NOMO-1 treated with DMSO at 0.1 percent for 48 hours (cell line): ENCODE data around the gene DHRSX.
"Not testable (repeated sequence)": the region's sequence is repeated elsewhere in the genome, so short reads cannot be mapped to it uniquely, and the experiment has no call there.

Experiments
- DNase-seq: peaks from one replicate; lab custom pipeline; 2025; ENCODE audit not compliant: unreplicated experiment; lab: John Stamatoyannopoulos, UW

DHRSX gene

DNA sequence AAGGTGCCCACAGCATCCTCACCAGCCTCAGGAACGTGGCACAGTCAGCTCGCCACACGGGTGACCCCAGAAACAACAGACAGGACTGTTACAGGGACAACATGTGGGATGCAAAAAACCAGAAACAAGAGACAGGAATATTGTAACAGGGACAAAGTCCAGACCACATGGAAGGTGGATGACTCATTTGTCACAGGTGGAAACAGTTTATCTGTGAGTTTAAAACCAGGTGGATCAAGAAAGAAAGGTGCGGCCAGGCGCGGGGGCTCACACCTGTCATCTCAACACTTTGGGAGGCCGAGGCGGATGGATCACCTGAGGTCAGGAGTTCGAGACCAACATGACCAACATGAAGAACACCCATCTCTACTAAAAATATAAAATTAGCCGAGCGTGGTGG lies 23.5 kb downstream of the DHRSX start:
- DNase-seq = not testable (repeated sequence)

DNA sequence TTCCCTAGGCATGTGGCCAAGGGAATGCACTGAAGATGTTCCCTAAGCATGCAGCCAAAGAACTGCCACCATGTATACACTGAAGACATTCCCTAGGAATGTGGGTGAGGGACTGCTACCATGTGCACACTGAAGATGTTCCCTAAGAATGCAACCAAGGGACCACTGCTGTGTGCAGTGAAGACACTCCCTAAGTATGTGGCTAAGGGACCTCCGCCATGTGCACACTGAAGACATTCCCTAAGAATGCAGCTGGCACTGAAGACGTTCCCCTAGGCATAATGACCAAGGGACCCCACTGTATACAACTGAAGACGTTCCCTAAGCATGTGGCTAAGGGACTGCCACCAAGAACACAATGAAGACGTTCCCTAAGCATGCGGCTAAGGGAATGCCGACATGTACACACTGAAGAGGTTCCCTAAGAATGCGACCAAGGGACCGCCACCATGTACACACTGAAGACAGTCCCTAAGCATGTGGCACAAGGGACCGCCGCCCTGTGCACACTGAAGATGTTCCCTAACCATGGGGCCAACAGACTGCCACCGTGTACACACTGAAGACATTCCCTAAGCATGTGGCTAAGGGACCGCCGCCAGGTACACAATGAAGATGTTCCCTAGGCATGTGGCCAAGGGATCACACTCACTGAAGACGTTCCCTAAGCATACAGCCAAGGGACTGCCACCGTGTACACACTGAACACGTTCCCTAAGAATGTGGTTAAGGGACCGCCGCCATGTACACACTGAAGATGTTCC lies 25.6 kb downstream of the DHRSX start:
- no peak for DNase-seq

DNA sequence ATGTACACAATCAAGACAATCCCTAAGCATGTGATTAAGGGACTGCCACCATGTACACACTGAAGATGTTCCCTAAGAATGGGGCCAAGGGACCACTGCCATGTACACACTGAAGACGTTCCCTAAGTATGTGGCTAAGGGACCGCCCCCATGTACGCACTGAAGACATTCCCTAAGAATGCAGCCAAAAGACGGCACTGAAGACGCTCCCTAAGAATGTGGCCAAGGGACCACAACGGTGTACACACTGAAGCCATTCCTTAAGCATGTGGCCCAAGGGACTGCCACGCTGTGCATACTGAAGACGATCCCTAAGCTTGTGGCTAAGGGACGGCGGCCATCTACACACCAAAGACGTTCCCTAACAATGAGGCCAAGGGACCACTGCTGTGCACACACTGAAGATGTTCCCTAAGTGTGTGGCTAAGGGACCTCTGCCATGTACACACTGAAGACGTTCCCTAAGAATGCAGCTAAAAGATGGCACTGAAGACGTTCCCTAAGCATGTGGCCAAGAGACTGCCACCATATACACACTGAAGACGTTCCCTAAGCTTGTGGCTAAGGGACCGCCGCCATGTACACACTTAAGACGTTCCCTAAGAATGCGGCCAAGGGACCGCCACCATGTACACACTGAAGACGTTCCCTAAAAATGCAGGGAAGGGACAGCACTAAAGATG lies 26.4 kb downstream of the DHRSX start:
- no peak for DNase-seq

DNA sequence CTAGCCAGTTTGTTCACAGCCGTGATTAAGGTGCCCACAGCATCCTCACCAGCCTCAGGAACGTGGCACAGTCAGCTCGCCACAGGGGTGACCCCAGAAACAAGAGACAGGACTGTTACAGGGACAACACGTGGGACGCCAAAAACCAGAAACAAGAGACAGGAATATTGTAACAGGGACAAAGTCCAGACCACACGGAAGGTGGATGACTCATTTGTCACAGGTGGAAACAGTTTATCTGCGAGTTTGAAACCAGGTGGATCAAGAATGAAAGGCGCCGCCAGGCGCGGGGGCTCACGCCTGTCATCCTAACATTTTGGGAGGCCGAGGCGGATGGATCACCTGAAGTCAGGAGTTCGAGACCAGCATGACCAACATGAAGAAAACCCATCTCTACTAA lies 27.7 kb downstream of the DHRSX start:
- DNase-seq = not testable (repeated sequence)

DNA sequence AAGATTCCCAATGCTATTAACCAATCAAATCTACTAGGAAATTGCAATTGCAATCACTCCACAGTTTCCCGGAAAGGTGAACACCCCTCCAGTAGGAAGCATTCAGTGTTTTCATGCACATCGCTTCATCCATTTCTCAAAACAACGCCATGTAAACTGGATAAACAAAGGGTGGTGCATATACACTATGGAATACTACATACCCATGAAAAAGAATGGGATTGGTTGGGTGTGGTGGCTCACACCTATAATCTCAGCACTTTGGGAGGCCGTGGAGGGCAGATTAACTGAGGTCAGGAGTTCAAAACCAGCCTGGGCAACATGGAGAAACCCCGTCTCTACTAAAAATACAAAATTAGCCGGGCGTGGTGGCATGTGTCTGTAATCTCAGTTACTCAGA lies 29.1 kb downstream of the DHRSX start:
- DNase-seq = no peak

DNA sequence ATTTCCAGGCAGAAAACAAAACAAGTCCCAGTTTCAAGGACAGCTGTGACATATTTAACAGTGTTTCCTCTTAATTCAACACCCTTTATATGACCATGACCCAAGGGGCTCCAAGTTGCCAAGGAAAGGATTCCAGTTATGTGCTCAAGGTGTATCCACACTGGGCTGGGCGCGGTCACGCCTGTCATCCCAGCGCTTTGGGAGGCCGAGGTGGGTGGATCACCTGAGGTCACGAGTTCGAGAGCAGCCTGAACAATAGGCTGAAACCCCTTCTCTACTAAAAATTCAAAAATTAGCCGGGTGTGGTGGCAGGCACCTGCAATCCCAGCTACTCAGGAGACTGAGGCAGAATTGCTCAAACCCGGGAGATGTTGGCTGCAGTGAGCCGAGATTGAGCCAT lies 29.6 kb downstream of the DHRSX start:
- DNase-seq = not testable (repeated sequence)

DNA sequence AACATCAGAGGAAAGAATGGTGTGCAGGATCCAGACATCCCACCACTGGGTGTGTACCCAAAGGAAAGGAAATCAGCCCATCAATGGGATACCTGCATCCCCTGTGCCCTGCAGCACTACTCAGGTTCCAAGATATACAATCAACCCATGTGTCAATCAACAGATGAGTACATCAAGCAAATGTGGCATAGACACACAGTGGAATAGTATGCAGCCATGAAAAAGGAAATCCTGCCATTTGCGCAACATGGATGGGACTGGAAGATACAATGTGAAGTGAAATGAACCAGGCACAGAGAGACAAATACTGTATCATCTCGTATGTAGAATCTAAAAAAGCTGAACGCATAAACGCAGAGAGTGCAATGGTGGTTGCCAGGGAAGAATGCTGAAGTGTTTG lies 30.9 kb downstream of the DHRSX start:
- not testable (repeated sequence) for DNase-seq

DNA sequence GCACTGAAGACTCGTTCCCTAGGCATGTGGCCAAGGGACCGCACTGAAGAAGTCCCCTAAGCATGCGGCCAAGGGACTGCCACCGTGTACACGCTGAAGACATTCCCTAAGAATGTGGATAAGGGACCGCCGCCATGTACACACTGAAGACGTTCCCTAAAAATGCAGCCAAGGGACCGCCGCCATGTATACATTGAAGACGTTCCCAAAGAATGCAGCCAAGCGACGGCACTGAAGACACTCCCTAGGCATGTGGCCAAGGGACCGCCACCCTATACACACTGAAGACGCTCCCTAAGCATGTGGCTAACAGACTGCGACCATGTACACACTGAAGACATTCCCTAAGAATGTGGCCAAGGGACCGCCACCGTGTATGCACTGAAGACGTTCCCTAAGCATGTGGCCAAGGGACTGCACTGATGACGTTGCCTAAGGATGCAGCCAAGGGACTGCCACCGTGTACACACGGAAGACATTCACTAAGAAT lies 31.5 kb downstream of the DHRSX start:
- no peak for DNase-seq

DNA sequence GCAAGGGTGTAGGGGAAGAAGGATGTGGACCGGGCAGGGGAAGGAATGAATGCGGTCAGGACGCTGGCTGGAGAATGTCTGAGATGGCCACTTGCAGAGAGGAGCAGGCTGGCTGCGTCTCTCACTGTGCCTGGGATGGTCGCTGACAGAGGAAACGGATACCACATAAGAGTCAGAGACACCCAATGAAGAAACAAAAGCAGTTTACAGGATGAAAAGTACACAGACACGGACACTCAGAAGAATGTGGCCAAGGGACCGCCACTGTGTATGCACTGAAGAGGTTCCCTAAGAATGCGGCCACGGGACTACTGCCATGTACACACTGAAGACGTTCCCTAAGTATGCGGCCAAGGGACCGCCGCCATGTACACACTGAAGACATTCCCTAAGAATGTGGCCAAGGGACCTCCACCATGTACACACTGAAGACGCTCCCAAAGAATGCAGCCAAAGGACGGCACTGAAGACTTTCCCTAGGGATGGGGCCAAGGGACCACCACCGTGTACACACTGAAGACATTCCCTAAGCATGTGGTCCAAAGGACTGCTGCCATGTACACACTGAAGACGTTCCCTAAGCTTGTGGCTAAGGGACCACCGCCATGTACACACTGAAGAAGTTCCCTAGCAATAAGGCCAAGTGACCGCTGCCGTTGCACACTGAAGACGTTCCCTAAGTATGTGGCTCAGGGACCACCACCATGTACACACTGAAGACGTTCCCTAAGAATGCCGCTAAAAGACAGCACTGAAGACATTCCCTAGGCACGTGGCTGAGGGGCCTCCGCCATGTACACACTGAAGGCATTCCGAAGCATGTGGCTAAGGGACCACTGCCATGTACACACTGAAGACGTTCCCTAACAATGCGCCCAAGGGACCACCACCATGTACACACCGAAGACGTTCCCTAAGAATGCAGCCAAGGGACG lies 32.2 kb downstream of the DHRSX start:
- DNase-seq = no peak

DNA sequence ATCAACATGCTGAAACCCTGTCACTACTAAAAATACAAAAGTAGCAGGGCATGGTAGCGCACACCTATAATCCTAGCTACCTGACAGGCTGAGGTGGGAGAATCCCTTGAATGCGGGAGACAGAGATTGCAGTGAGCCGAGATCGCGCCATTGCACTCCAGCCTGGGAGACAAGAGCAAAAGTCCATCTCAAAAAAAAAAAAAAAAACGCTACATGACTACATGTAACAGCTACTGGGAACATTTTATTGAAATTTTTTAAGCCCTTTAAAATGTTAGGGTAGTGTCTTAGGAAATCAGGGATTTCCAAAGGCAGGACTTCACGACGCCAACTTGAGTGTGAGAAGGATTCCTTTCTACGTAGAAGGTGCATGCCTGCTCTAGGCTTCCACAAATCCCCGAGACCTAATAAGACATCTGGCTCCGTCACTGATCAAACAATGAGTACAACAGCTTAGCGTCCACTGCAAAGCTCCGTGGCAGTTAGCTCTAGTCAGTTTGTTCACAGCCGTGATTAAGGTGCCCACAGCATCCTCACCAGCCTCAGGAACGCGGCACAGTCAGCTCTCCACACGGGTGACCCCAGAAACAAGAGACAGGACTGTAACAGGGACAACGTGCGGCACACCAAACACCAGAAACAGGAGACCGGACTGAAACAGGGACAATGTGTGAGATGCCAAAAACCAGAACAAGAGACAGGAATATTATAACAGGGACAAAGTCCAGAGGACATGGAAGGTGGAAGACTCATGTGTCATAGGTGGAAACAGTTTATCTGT lies 33.7 kb downstream of the DHRSX start:
- no peak for DNase-seq

DNA sequence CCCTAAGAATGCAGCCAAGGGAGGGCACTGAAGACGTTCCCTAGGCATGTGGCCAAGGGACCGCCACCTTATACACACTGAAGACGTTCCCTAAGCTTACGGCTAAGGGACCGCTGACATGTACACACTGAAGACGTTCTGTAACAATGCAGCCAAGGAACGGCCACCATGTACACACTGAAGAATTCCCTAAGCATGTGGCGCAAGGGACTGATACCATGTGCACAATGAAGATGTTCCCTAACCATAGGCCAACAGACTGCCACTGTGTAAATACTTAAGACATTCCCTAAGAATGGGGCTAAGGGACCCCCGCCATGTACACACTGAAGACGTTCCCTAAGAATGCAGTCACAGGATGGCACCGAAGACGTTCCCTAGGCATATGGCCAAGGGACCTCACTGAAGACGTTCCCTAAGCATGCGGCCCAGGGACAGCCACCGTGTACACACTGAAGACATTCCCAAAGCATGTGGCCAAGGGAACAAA lies 36.1 kb downstream of the DHRSX start:
- no peak for DNase-seq

DNA sequence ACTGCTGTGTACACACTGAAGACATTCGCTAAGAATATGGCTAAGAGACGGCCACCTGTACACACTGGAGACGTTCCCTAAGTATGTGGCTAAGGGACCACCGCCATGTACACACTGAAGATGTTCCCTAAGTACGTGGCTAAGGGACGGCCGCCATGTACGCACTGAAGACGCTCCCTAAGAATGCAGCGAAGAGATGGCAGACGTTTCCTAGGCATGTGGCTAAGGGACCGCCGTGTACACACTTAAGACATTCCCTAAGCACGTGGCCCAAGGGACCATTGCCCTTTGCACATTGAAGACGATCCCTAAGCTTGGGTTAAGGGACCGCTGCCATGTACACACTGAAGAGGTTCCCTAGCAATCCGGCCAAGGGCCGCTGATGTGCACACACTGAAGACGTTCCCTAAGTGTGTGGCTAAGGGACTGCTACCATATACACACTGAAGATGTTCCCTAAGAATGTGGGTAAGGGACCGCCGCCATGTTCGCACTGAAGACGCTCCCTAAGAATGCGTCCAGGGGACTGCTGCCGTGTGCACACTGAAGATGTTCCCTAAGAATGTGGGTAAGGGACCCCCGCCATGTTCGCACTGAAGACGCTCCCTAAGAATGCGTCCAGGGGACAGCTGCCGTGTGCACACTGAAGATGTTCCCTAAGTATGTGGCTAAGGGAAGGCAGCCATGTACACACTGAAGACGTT lies 36.7 kb downstream of the DHRSX start:
- DNase-seq = no peak

DNA sequence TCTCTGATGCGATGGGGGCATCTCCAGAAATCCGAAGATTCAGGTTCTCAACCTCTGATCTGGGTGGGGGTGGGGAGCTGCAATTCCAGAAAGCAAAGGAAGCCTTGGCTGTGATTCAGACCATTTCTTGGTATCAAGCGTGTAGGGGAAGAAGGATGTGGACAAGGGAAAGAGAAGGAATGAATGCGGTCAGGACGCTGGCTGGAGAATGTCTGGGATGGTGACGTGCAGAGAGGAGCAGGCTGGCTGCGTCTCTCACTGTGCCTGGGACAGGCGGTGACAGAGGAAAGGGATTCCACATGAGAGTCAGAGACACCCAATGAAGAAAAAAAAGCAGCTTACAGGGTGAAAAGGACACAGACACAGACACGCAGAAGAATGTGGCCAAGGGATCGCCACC lies 37.3 kb downstream of the DHRSX start:
- not testable (repeated sequence) for DNase-seq

DNA sequence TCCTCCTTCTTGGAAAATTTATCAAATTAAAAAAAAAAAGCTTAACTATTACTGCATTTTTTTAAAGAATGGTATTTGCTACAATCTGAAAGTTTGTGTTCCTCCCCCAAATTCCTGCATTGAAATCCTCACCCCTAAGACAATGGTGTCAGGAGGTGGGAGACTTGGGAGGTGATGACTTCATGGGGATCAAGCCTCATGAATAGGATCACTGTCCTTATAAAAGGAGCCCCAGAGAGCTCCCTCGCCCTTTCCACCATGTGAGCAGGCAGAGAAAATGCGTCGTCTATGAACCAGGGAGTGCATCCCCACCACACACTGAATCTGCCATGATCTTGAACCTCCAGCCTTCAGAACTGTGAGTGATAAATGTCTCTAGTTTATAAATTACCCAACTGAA lies 38.0 kb downstream of the DHRSX start:
- no peak for DNase-seq

DNA sequence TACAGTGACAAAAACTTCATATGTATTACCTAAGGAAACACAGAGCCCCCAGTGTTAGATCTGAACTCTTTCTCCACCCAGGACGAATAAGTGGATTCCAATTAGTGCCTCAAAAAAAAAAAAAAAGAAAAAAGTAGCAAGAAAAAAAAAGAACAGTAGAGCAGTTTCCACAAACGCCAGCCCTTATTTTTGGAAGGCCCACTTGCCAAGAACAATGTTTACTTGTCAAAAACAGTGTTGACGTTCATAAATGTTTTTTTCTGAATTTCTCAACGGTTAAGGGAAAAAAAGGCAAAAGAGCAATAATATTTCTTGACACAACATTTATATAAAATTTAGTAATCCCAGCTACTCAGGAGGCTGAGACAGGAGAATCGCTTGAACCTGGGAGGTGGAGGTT lies 38.7 kb downstream of the DHRSX start:
- DNase-seq = no peak

DNA sequence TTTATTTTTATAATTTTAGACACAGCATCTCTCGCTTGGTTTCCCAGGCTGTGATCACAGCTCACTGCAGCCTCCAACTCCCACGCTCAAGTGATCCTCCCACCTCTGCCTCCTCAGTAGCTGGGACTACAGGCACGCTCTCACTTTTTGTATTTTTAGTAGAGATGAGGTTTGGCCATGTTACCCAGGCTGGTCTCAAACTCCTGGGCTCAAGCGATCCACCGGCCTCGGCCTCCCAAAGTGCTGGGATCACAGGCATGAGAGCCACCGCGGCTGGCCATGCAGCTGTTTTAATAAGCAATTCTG lies 39.1 kb downstream of the DHRSX start:
- DNase-seq = no peak

DNA sequence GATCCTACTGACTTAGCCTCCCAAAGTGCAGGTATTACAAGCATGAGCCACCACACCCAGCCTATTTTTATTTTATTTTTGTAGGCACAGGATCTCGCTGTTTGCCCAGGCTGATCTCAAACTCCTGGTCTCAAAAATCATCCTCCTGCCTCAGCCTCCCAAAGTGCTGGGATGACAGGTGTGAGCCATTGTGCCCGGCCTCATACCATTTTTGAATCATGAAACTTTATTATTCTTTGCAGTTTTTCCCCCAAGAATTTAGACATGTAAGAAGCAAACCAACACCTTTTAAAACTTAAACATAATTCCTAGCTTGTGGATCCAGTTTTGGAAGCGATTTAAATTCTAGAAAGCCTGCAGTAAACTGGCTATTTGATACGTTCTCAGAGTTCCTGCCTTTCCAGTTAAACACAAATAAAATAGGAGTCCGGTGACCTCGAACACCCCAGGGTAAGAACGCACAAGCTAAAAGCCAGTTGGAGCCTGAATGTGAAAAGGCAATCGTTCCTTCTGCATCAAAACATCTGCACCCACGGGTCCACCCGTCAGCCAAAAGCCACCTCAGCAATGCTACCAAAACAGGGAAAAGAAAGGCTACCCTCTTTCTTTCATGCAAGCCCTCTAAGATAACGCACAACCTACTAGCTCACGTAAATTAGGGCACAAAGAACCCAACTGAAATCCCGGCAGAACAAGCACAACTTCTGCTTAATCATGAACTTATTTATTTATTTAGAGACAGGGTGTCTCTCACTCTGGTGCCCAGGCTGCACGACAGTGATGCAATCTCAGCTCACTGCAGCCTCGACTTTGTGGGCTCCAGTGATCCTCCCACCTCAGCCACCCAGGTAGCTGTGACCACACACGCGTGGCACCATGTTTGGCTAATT lies 39.7 kb downstream of the DHRSX start:
- DNase-seq = not testable (repeated sequence)

DNA sequence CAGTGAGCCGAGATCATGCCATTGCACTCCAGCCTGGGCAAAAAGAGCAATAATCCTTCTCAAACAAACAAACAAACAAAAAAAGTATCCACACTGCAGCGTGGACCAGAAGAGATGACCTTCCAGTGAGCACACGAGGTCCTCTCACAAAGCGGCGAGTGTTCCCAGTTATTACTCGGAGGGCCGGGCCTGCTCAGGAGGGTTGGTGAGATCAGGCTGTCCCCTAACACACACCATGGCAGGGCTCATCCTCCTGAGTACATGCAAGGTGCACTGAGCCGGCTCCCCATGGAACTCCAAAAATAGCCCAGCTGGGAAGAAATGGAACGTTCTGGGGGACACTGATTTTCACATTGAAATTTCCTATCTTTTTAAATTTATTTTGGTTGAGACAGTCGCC lies 40.7 kb downstream of the DHRSX start:
- not testable (repeated sequence) for DNase-seq

DNA sequence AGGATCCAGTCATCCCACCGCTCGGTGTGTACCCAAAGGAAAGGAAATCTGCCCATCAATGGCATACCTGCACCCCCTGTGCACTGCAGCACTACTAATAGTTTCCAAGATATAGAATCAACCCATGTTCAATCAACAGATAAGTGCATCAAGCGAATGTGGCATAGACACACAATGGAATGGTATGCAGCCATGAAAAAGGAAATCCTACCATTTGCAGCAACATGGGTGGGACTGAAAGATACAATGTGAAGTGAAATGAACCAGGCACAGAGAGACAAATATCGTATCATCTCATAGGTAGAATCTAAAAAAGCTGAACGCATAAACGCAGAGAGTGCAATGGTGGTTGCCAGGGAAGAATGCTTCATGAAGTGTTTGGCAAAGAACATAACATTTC lies 42.5 kb downstream of the DHRSX start:
- no peak for DNase-seq
